ENCODE data around the gene NEK2. TPM values are rescaled to one million over a fixed set of nuclear protein-coding genes. Genes with fewer than 3 reads are reported as not detected.
"Not testable (repeated sequence)": the region's sequence is repeated elsewhere in the genome, so short reads cannot be mapped to it uniquely, and the experiment has no call there.

The NEK2 gene
- polyA plus RNA-seq (2011; rRNA removed) (5.4 and 8.8 TPM in 2 replicates), polyA minus RNA-seq (2011; rRNA and poly(A)+ RNA removed) (3.8 and 8.8 TPM in 2 replicates)

GRCh38 chr1:211675230-211676105, at the start of gene NEK2:
NEK2 (minus strand) TSS chr1:211675621; CDS start chr1:211675479, 142 bp downstream.
- CTCF ChIA-PET, result interaction anchor here (0.7 to 10.8 kb wide), 4 partner anchors 263 to 780 kb away, joined by 5 to 304 read pairs (median 6); partner anchors contain the start of genes DTL and INTS7
- Histone ChIP-seq H3K9me3 (ENCODE audit: control insufficient read depth, insufficient read depth, low read length) (peaks cover 3% of the 10 kb centered on the region; the same call in 1 of the 2 replicates), H3K27me3 (ENCODE audit: control insufficient read depth, insufficient read depth, low read length) (no peaks in the 10 kb centered on the region), H3K27ac (ENCODE audit: low read depth, low read length) (peak within 1 kb of the TSS; percentile 39), H3K4me3 (ENCODE audit: low read depth, low read length) (peak within 1 kb of the TSS; percentile 82)
- peak; percentile 63 for DNase-seq (ENCODE audit: low read depth, low spot score)
- POLR2A ChIA-PET, result no interaction called here
- TF ChIP-seq, protein P1, sequence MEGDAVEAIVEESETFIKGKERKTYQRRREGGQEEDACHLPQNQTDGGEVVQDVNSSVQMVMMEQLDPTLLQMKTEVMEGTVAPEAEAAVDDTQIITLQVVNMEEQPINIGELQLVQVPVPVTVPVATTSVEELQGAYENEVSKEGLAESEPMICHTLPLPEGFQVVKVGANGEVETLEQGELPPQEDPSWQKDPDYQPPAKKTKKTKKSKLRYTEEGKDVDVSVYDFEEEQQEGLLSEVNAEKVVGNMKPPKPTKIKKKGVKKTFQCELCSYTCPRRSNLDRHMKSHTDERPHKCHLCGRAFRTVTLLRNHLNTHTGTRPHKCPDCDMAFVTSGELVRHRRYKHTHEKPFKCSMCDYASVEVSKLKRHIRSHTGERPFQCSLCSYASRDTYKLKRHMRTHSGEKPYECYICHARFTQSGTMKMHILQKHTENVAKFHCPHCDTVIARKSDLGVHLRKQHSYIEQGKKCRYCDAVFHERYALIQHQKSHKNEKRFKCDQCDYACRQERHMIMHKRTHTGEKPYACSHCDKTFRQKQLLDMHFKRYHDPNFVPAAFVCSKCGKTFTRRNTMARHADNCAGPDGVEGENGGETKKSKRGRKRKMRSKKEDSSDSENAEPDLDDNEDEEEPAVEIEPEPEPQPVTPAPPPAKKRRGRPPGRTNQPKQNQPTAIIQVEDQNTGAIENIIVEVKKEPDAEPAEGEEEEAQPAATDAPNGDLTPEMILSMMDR (IDR thresholded peaks at IDR 0.05; ENCODE audit: low read depth, low read length), result no peak

DNA sequence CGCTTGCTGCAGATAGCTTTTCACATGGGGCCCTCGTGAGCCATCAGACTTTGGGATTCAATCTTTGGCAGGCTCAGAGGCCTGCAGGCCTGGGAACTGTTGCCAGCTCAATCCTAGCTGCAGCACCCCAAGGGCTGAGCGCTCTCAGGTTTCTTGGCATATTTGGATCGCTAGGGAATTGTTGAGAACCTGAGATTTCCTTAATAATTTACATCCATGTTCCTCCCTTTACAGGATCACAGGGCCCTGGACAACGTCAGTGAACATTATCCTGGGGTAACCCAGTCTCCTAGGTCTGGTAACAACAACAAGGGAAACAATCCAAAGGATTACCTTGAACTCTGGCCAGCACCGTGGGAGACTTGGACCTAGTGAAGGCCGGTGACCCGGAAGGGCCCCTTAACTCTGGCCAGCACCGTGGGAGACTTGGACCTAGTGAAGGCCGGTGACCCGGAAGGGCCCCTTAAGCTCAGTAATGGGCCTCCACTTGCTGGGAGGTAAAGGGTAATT, 49.3 kb upstream of the NEK2 start:
- Histone ChIP-seq H3K4me3 (ENCODE audit: low read depth, low read length) (no peak overlapping the region), H3K27ac (ENCODE audit: low read depth, low read length) (no peak overlapping the region), H3K9me3 (ENCODE audit: control insufficient read depth, insufficient read depth, low read length) (no peaks in the 10 kb centered on the region), H3K27me3 (ENCODE audit: control insufficient read depth, insufficient read depth, low read length) (peaks cover 6% of the 10 kb centered on the region)
- DNase-seq (ENCODE audit: low read depth, low spot score), result no peak
- POLR2A ChIA-PET, result no interaction called here
- CTCF ChIA-PET, result interaction anchor here (3.7 kb wide), 1 partner anchor 26 kb away, joined by 16 read pairs; no protein-coding TSS in a partner anchor
- TF ChIP-seq, protein P1 (IDR thresholded peaks at IDR 0.05; ENCODE audit: low read depth, low read length), result no peak

DNA sequence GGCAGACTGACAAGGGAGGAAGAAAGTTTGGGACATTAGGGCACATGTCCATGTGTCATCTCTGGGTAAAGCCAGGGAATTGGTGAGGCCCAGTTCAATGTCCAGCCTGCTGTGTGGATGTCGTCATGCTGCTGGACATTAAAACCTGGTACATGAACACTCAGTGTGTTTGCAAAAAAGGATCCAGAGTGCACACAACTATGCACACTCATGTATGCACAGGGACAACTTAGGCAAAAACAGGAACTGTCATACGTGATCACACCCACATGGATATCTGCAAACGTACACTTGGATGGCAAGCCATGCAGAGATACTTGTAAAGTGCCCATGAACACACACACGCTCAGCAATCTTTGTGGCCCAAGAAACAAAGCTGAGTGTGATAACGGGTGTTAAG, 47.9 kb upstream of the NEK2 start:
- TF ChIP-seq, protein P1 (IDR thresholded peaks at IDR 0.05; ENCODE audit: low read depth, low read length), result no peak
- Histone ChIP-seq H3K27me3 (ENCODE audit: control insufficient read depth, insufficient read depth, low read length) (peaks cover 6% of the 10 kb centered on the region), H3K4me3 (ENCODE audit: low read depth, low read length) (no peak overlapping the region), H3K27ac (ENCODE audit: low read depth, low read length) (no peak overlapping the region), H3K9me3 (ENCODE audit: control insufficient read depth, insufficient read depth, low read length) (no peaks in the 10 kb centered on the region)
- ChIA-PET POLR2A (no interaction called here), CTCF (interaction anchor here (1.3 to 3.7 kb wide), 2 partner anchors 25 to 311 kb away, joined by 3 to 16 read pairs; no protein-coding TSS in a partner anchor)
- DNase-seq (ENCODE audit: low read depth, low spot score), result no peak

DNA sequence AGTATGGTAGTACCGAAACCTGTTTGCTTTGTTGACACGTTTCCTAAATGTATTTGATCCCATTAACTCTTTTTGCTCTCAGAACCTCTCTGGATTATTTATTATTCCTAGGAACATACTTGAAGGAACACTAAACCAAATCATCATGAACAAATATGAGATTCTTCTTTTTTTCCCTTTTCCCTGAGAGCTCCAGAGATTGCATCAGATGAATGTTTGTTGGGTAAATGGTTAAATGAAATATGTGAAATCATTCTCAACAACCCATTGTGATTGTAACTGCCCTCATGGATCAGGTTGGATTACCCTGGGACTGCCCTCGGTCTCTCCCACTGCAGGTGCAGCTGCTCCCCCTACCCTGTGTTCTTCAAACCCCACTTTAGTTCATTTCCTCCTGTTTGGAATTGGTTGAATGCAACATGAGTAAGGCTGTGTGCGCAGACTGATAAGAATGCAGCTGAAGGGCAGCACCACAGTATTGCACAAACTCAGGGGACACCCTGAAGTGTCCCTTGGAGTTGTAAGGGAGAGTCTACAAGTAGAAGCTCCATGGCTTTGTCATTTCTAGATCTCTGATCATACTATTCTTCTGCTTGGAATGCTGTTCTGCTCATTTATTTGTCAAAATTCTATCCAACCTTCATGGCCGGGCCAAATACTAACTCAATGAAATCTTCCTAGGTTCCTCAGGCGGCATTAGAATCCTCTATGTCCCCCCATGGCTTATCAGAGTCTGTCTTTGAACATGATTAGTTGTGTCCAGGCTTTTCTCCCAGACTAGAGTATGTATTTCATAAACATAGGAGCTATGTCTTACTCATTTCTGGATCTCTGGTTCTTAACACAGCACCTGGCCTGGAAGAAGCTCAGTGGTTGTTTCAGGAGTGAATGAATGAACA, 47.1 kb upstream of the NEK2 start:
- no peak for DNase-seq (ENCODE audit: low read depth, low spot score)
- TF ChIP-seq, protein P1 (IDR thresholded peaks at IDR 0.05; ENCODE audit: low read depth, low read length), result no peak
- CTCF ChIA-PET, result interaction anchor here (0.6 to 3.7 kb wide), 3 partner anchors 24 to 1514 kb away, joined by 3 to 16 read pairs (median 3); no protein-coding TSS in a partner anchor
- POLR2A ChIA-PET, result no interaction called here
- H3K9me3 ChIP-seq (ENCODE audit: control insufficient read depth, insufficient read depth, low read length), result no peaks in the 10 kb centered on the region
- H3K27me3 ChIP-seq (ENCODE audit: control insufficient read depth, insufficient read depth, low read length), result peaks cover 6% of the 10 kb centered on the region
- H3K4me3 ChIP-seq (ENCODE audit: low read depth, low read length), result no peak overlapping the region
- H3K27ac ChIP-seq (ENCODE audit: low read depth, low read length), result no peak overlapping the region

GRCh38 chr1:211716555-211716954, 41.1 kb upstream of the NEK2 start:
- CTCF ChIA-PET; POLR2A ChIA-PET; H3K9me3 ChIP-seq (ENCODE audit: control insufficient read depth, insufficient read depth, low read length); H3K27ac ChIP-seq (ENCODE audit: low read depth, low read length); DNase-seq (ENCODE audit: low read depth, low spot score); H3K27me3 ChIP-seq (ENCODE audit: control insufficient read depth, insufficient read depth, low read length); H3K4me3 ChIP-seq (ENCODE audit: low read depth, low read length): not testable (repeated sequence)

Data from AG04450 (cell line).